Activated naive CD4-positive, alpha-beta T cell treated with anti-CD3 and anti-CD28 coated beads, Interleukin-2, amount 50 U/mL, for 72 hours (primary cell): Measurements from ENCODE around the gene USP17L26. TPM values are rescaled to one million over a fixed set of nuclear protein-coding genes. Genes with fewer than 3 reads are reported as not detected.

Source experiments
- total RNA-seq, 2 donors: library from RNA; stranded (reverse); gene quantifications; one replicate each; pipeline ENCODE4 v1.2.3, GENCODE V29; 2022

Gene USP17L26
- total RNA-seq, 2 donors from 2014 or later = not detected

Other genes starting within 250 kb of the USP17L26 start
- gene FAM90A26, start 164.2 kb upstream of the USP17L26 start, total RNA-seq = not detected
- gene USP17L10, start 124.0 kb upstream of the USP17L26 start, total RNA-seq = not detected
- gene USP17L11, start 119.3 kb upstream of the USP17L26 start, total RNA-seq = not detected
- not detected for gene USP17L12, start 114.5 kb upstream of the USP17L26 start, total RNA-seq
- not detected for gene USP17L13, start 109.8 kb upstream of the USP17L26 start, total RNA-seq
- gene USP17L15, start 100.3 kb upstream of the USP17L26 start, total RNA-seq = not detected
- not detected for gene USP17L17, start 90.8 kb upstream of the USP17L26 start, total RNA-seq
- gene USP17L18, start 86.0 kb upstream of the USP17L26 start, total RNA-seq = not detected
- not detected for gene USP17L19, start 81.3 kb upstream of the USP17L26 start, total RNA-seq
- not detected for gene USP17L20, start 76.5 kb upstream of the USP17L26 start, total RNA-seq
- not detected for gene USP17L21, start 71.8 kb upstream of the USP17L26 start, total RNA-seq
- not detected for gene USP17L22, start 67.0 kb upstream of the USP17L26 start, total RNA-seq
- not detected for gene USP17L24, start 9.5 kb upstream of the USP17L26 start, total RNA-seq
- not detected for gene USP17L25, start 4.7 kb upstream of the USP17L26 start, total RNA-seq
- not detected for gene USP17L5, start 4.7 kb downstream of the USP17L26 start, total RNA-seq
- not detected for gene USP17L27, start 9.5 kb downstream of the USP17L26 start, total RNA-seq
- not detected for gene USP17L28, start 14.2 kb downstream of the USP17L26 start, total RNA-seq
- gene USP17L29, start 19.0 kb downstream of the USP17L26 start, total RNA-seq = not detected
- gene USP17L30, start 28.5 kb downstream of the USP17L26 start, total RNA-seq = not detected
- not detected for gene DEFB131A, start 109.8 kb downstream of the USP17L26 start, total RNA-seq